ENCODE results near the gene APOBEC3G.
"Not testable (repeated sequence)": the region's sequence is repeated elsewhere in the genome, so short reads cannot be mapped to it uniquely, and the experiment has no call there.

APOBEC3G gene
- 56.0 to 111 reads per million in 2 experiments for total RNA-seq

- peak; percentile 23 for DNase-seq (ENCODE audit: low read depth)
Observed at GRCh38 chr22:39077026-39077840, at the start of gene APOBEC3G. TSS of gene APOBEC3G (plus strand) at chr22:39077275. CDS start at chr22:39077362, 87 bp downstream.

DNA sequence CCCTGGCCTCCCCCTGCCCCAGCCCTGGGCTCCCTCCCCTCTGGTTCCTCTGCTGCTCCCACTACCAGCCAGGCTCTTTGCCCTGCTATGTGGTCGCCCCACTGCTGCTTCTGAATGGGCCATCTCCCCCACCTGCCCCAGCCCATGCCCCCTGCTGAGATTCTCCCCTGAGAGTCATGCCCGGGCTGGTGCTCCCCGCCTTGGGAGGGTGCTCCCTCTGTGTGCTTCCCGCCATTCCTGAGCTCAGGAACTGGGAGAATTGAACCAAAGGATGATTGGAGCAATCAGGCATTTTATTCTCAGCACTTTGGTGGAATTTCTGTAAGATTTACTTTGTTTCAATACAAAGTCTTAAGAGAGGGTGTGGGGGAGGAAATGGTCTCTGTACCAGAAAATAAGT, 49.4 kb upstream of the APOBEC3G start:
- DNase-seq (ENCODE audit: low read depth), result no peak

DNA sequence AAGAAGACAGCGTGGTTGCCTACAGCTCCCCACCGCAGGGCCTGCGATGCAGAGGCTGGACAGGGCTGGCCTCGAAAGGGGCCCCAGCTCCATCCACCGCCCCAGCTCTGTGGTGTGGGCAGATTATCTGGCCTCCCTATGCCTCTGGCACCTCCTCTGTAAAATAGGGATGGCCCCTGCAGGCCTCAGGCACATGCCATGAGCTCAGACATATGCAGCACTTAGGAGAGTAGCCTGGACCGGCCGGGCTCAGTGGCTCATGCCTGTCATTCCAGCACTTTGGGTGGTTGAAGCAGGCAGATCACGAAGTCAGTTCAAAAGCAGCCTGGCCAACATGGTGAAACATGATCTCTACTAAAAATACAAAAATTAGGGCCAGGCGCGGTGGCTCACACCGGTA, 48.8 kb upstream of the APOBEC3G start:
- no peak for DNase-seq (ENCODE audit: low read depth)

DNA sequence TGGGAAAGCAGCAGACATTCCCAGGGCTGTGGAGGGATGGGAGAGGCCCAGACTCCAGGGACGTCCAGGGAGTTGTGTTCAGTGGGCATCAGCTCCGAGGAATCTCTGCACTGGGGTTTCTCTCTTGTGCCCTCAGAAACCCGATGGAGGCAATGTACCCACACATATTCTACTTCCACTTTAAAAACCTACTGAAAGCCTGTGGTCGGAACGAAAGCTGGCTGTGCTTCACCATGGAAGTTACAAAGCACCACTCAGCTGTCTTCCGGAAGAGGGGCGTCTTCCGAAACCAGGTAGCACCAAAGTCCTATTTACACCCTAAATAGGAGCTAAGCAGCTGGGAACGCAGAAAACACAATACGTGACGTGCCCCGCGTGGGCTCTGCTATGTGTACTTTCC, 47.8 kb upstream of the APOBEC3G start:
- no peak for DNase-seq (ENCODE audit: low read depth)

GRCh38 chr22:39030705-39031104, 46.4 kb upstream of the APOBEC3G start:
- no peak for DNase-seq (ENCODE audit: low read depth)

DNA sequence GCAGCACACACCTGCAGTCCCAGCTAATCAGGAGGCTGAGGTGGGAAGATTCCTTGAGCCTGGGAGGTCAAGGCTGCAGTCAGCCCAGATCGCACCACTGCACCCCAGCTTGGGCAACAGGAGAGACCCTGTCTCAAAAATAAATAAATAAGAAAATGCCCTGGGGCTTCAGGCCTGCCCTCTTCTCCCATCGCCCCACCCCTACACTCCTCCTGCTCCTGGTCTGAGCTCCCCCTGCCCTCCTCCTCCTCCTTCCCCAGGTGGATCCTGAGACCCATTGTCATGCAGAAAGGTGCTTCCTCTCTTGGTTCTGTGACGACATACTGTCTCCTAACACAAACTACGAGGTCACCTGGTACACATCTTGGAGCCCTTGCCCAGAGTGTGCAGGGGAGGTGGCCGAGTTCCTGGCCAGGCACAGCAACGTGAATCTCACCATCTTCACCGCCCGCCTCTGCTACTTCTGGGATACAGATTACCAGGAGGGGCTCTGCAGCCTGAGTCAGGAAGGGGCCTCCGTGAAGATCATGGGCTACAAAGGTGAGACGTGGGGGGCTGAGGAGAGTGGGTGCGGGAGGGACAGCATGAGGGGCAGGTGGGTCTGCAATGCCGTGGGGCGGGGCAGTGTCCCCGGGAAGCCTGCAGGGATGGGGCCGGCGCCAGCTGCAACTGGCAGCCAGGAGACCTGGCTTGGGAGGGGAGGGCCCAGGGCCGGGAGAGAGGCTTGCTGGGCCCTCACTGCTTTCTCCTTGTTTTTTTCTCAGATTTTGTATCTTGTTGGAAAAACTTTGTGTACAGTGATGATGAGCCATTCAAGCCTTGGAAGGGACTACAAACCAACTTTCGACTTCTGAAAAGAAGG, 45.4 kb upstream of the APOBEC3G start:
- DNase-seq (ENCODE audit: low read depth), result not testable (repeated sequence)

GRCh38 chr22:39037071-39037470, 40.0 kb upstream of the APOBEC3G start:
- not testable (repeated sequence) for DNase-seq (ENCODE audit: low read depth)

DNA sequence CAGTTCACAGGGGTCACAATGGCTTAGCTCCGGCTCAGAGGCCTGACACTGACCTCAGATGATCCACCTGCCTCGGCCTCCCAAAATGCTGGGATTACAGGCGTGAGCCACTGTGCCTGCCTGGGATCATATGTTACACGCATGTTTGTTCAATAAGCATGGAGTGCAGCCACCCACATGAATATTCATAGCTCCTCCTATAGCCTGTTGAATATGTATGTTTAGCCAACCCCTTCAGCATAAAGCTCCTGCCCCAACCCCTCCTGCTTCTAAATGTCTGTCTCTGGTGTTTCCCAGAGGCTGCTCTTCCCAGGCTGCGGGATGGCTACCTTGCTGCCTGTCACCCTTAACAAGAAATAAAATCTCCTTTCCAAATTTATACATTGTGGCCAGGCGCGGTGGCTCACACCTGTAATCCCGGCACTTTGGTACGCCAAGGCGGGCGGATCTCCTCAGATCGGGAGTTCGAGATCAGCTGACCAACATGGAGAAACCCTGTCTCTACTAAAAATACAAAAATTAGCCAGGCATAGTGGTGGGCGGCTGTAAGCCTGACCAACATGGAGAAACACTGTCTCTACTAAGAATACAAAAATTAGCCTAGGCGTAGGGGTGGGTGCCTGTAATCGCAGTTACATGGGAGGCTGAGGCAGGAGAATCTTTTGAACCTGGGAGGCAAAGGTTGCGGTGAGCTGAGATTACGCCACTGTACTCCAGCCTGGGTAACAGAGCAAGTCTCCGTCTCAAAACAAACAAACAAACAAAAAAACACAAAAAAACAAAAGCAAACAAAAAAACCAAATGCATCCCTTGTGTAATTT, 37.6 kb upstream of the APOBEC3G start:
- no peak for DNase-seq (ENCODE audit: low read depth)

DNA sequence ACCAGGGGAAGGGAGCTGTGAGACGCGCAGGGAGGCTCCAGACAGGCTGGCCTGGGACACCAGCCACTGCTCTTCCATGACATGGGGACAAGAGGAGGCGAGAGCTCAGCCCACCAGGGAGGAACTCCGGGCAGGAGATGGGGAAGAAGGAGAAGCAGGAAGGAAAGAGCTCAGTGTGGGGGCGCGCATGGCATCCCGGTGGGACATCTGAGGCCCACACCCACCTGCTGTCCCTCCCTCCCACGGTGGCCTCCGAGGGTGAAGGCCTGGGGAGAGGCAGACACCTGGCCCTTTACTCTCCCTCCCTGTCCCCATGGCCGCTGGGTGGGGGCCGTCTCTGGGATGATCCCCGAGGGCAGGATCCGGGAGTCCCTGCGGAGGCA, 36.9 kb upstream of the APOBEC3G start:
- DNase-seq (ENCODE audit: low read depth), result not testable (repeated sequence)

DNA sequence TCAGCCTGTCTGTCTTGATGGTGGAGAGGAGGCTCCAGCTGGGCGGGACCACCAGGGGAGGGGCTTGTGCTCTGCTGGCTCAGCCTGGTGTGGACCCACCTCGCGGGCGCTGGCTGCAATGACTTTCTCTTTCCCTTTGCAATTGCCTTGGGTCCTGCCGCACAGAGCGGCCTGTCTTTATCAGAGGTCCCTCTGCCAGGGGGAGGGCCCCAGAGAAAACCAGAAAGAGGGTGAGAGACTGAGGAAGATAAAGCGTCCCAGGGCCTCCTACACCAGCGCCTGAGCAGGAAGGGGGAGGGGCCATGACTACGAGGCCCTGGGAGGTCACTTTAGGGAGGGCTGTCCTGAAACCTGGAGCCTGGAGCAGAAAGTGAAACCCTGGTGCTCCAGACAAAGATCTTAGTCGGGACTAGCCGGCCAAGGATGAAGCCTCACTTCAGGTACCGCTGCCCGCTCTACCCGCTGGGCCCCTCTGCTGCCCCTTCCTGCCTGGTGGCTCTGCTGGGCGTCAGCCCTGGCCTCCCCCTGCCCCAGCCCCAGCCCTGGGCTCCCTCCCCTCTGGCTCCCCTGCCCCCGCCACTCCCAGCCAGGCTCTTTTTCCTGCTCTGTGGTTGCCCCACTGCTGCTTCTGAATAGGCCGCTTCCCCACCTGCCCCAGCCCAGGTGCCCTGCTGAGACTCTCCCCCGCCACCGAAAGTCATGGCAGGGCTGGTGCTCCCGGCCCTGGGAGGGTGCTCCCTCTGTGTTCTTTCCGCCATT, 36.4 kb upstream of the APOBEC3G start, which contains the start of gene APOBEC3F:
Gene APOBEC3F (plus strand): TSS at position 327 of the 759 bp plus-strand sequence. CDS start 97 bp downstream, at position 424.
- DNase-seq (ENCODE audit: low read depth), result peak; percentile 36

GRCh38 chr22:39041908-39042307, 35.2 kb upstream of the APOBEC3G start:
- DNase-seq (ENCODE audit: low read depth), result no peak

- not testable (repeated sequence) for DNase-seq (ENCODE audit: low read depth)
Observed at GRCh38 chr22:39043063-39043462, 34.0 kb upstream of the APOBEC3G start.

- not testable (repeated sequence) for DNase-seq (ENCODE audit: low read depth)
Observed at GRCh38 chr22:39045136-39045535, 31.9 kb upstream of the APOBEC3G start.

DNA sequence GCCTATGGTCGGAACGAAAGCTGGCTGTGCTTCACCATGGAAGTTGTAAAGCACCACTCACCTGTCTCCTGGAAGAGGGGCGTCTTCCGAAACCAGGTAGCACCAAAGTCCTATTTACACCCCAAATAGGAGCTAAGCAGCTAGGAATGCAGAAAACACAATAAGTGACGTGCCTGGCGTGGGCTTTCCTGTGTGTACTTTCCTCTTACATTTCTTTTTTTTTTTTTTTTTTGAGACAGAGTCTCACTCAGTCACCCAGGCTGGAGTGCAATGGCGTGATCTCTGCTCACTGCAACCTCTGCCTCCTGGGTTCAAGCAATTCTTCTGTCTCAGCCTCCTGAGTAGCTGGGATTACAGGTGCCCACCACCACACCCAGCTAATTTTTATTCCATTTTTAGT, 27.6 kb upstream of the APOBEC3G start:
- DNase-seq (ENCODE audit: low read depth), result not testable (repeated sequence)

- not testable (repeated sequence) for DNase-seq (ENCODE audit: low read depth)
Observed at GRCh38 chr22:39051844-39052495, 25.1 kb upstream of the APOBEC3G start.

DNA sequence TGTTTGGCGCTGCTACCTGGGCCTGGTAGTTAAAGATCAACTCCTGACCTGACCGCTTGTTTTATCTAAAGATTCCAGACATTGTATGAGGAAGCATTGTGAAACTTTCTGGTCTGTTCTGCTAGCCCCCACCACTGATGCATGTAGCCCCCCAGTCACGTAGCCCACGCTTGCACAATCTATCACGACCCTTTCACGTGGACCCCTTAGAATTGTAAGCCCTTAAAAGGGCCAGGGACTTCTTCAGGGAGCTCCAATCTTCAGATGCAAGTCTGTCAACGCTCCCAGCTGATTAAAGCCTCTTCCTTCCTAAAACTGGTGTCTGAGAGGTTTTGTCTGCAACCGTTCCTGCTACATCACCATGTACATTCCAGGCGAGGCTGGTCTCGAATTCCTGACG, 21.4 kb upstream of the APOBEC3G start:
- no peak for DNase-seq (ENCODE audit: low read depth)

DNA sequence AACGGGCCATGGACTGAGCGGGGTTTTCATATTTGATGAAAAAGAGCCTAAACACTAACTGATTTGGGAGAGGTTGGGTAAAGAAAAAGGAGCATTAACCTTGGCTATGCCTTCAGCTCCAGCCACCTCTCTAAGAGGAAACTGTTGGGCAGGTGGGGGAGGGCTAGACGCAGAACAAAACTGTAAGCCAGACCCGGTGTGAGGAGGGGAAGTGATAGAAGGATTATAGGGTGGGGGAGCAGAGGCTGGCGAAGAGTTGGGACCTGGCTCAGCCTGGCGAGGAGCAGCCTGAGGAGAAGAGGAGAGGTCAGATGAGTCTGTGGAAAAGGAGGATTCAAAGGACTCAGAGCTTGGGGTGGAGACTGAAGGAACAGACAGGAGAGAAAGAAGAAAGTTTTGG, 15.8 kb upstream of the APOBEC3G start:
- DNase-seq (ENCODE audit: low read depth), result not testable (repeated sequence)

DNA sequence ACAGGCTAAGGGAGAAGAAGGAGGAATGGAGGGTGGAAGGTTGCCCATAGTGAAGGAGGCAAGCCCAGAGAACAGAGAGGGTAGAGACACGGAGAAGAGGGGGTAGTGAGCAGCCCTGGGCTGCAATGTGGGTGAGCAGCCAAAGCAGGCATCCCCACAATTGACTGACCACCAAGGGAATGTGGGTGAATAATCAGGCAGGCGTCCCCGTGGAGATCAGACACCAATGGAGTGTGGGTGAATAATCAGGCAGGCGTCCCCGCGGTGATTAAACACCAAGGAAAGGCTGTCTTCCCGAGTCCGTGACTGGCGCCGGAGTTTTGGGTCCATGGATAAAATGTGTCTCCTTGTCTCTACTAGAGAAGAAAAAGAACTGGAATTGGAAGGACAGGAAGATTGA, 15.1 kb upstream of the APOBEC3G start:
- DNase-seq (ENCODE audit: low read depth), result not testable (repeated sequence)

DNA sequence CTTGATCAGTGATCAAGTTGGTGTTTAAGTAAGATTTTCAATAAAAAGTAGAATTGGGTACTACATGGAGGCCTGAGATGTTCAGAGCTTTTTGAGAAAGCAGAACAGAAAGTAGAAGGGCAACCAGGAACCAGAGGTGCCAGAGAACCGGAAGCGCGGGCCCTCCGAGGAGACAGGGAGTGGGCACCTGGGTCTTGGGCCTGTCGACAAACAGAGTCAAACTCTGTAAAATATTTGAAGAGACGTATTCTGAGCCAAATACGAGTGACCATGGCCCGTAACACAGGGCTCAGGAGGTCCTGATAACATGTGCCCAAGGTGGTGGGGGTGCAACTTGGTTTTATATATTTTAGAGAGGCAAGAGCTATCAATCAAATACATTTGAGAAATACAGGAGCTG, 13.2 kb upstream of the APOBEC3G start:
- DNase-seq (ENCODE audit: low read depth), result not testable (repeated sequence)
